H1 (cell line): ENCODE data around the gene SCN1B.

ENCODE experiments used
- EZH2 ChIP-seq: fragments of 200-600 bp; sonication (generic); IDR thresholded peaks from 2 replicates; pipeline ENCODE4 v1.7.1; 2012; ENCODE audit warnings: low read depth, mild to moderate bottlenecking, moderate library complexity, low read length, inconsistent platforms; ENCODE audit not compliant: severe bottlenecking
- HDAC6 ChIP-seq: IDR thresholded peaks from one replicate; pipeline ENCODE4 v1.7.1; 2012; ENCODE audit warnings: low read depth, mild to moderate bottlenecking, inconsistent platforms, low read length, moderate library complexity
- POLR2A ChIP-seq, 2 experiments: IDR thresholded peaks; 1 replicate in 1 of 2; 2 replicates in 1 of 2; pipeline ENCODE4 v1.6.1; 2011; ENCODE audit warnings: low read depth in 2 of 2, low read length in 2 of 2, mild to moderate bottlenecking in 2 of 2; ENCODE audit errors: control extremely low read depth in 1 of 2
- TF ChIP-seq, protein P1 (sequence below), 3 experiments: IDR thresholded peaks; 1 replicate in 2 of 3; 2 replicates in 1 of 3; pipeline versions ENCODE4 v1.5.1 to v1.6.1; 2011; ENCODE audit warnings: low read length in 3 of 3, mild to moderate bottlenecking in 3 of 3, inconsistent platforms in 2 of 3, low read depth in 1 of 3, moderate library complexity in 1 of 3; ENCODE audit not compliant: insufficient read depth in 1 of 3; ENCODE audit errors: control extremely low read depth in 1 of 3

DNA sequence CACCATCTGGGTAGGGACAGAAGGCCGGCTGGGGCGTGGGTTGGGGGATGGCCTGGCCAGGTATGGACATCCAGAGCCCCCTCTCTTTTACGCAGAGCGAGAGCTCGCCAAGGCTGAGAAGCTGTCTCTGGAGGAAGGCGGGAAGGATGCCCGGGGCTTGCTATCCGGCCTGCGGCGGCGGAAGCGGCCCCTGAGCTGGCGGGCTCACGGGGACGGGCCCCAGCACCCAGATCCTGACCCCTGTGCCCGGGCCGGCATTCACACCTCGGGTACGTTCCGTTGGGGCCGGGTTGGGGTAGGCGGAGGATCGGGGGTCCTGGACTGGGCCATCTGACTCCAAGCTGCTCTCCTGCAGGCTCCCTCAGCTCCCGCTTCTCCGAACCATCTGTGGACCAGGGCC lies 8.7 kb upstream of the SCN1B start:
- no peak for TF ChIP-seq EZH2
- no peak for TF ChIP-seq HDAC6
- no peak for TF ChIP-seq POLR2A (IDR thresholded peaks at IDR 0.05; ENCODE audit: control extremely low read depth in 1 of 2, low read depth in 2 of 2, low read length in 2 of 2)
- TF ChIP-seq, protein P1, sequence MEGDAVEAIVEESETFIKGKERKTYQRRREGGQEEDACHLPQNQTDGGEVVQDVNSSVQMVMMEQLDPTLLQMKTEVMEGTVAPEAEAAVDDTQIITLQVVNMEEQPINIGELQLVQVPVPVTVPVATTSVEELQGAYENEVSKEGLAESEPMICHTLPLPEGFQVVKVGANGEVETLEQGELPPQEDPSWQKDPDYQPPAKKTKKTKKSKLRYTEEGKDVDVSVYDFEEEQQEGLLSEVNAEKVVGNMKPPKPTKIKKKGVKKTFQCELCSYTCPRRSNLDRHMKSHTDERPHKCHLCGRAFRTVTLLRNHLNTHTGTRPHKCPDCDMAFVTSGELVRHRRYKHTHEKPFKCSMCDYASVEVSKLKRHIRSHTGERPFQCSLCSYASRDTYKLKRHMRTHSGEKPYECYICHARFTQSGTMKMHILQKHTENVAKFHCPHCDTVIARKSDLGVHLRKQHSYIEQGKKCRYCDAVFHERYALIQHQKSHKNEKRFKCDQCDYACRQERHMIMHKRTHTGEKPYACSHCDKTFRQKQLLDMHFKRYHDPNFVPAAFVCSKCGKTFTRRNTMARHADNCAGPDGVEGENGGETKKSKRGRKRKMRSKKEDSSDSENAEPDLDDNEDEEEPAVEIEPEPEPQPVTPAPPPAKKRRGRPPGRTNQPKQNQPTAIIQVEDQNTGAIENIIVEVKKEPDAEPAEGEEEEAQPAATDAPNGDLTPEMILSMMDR (IDR thresholded peaks at IDR 0.05; ENCODE audit: control extremely low read depth in 1 of 3, insufficient read depth in 1 of 3, low read depth in 1 of 3, low read length in 3 of 3), result no peak
